Neutrophil (primary cell): ENCODE measurements around the gene RANBP10.

Source experiments
- H3K27ac ChIP-seq: fragments of 200-600 bp; sonication (generic); 2 replicates; pipeline ENCODE4 v1.5.1; 2016; ENCODE audit warnings: mild to moderate bottlenecking, moderate library complexity
- H3K27me3 ChIP-seq: fragments of 200-600 bp; sonication (generic); 2 replicates; pipeline ENCODE4 v1.6.0; 2016; ENCODE audit warnings: mild to moderate bottlenecking
- H3K36me3 ChIP-seq: fragments of 200-600 bp; sonication (generic); 2 replicates; pipeline ENCODE4 v1.5.1; 2017
- H3K4me1 ChIP-seq, 2 experiments: fragments of 200-600 bp in 1 of 2; sonication (generic) in 1 of 2; 1 replicate in 1 of 2; 2 replicates in 1 of 2; pipeline versions ENCODE4 v1.5.1 to v1.6.1; 2013 to 2016; ENCODE audit warnings: low read depth in 1 of 2, low read length in 1 of 2, mild to moderate bottlenecking in 1 of 2, moderate library complexity in 1 of 2; ENCODE audit not compliant: control insufficient read depth in 1 of 2, insufficient read depth in 1 of 2
- H3K4me3 ChIP-seq, 2 experiments: fragments of 200-600 bp in 1 of 2; sonication (generic) in 1 of 2; 1 replicate in 1 of 2; 2 replicates in 1 of 2; pipeline ENCODE4 v1.5.1; 2013 to 2016; ENCODE audit warnings: low read depth in 1 of 2, low read length in 1 of 2, mild to moderate bottlenecking in 1 of 2, moderate library complexity in 1 of 2
- H3K9me3 ChIP-seq: fragments of 200-600 bp; sonication (generic); 2 replicates; pipeline ENCODE4 v1.5.1; 2016
- CTCF ChIP-seq: fragments of 200-600 bp; sonication (generic); IDR thresholded peaks from 2 replicates; pipeline ENCODE4 v1.5.1; 2016; ENCODE audit warnings: antibody characterized with exemption

The RANBP10 gene

GRCh38 chr16:67801241-67801640 lies 5.1 kb downstream of the RANBP10 start:
- no peak for TF ChIP-seq CTCF
- Histone ChIP-seq H3K36me3 (peaks cover 20% of the 10 kb centered on the region), H3K27me3 (no peaks in the 10 kb centered on the region), H3K9me3 (no peaks in the 10 kb centered on the region), H3K4me3 (no peak overlapping the region), H3K4me1 (peaks cover 12 to 22% of the 10 kb centered on the region in 2 experiments), H3K27ac (no peak overlapping the region)

GRCh38 chr16:67800338-67800926 lies 5.9 kb downstream of the RANBP10 start:
- H3K4me1 ChIP-seq: peaks cover 4 to 14% of the 10 kb centered on the region in 2 experiments
- no peaks in the 10 kb centered on the region for H3K9me3 ChIP-seq
- H3K36me3 ChIP-seq: peaks cover 20% of the 10 kb centered on the region
- no peak overlapping the region for H3K27ac ChIP-seq
- no peak for TF ChIP-seq CTCF
- no peak overlapping the region for H3K4me3 ChIP-seq
- H3K27me3 ChIP-seq: no peaks in the 10 kb centered on the region

GRCh38 chr16:67796099-67796718 lies 10.2 kb downstream of the RANBP10 start:
- no peak for TF ChIP-seq CTCF
- Histone ChIP-seq H3K27me3 (no peaks in the 10 kb centered on the region), H3K4me3 (no peak overlapping the region), H3K27ac (no peak overlapping the region), H3K9me3 (no peaks in the 10 kb centered on the region), H3K36me3 (peaks cover 17% of the 10 kb centered on the region), H3K4me1 (no peaks in the 10 kb centered on the region)

GRCh38 chr16:67790071-67790470 lies 16.3 kb downstream of the RANBP10 start:
- Histone ChIP-seq H3K9me3 (no peaks in the 10 kb centered on the region), H3K4me1 (no peaks in the 10 kb centered on the region), H3K36me3 (no peaks in the 10 kb centered on the region), H3K4me3 (no peak overlapping the region), H3K27me3 (no peaks in the 10 kb centered on the region), H3K27ac (no peak overlapping the region)
- no peak for TF ChIP-seq CTCF

- no peak for TF ChIP-seq CTCF
- no peaks in the 10 kb centered on the region for H3K4me1 ChIP-seq
- no peaks in the 10 kb centered on the region for H3K9me3 ChIP-seq
- H3K27me3 ChIP-seq: no peaks in the 10 kb centered on the region
- H3K4me3 ChIP-seq: no peak overlapping the region
- no peaks in the 10 kb centered on the region for H3K36me3 ChIP-seq
- H3K27ac ChIP-seq: no peak overlapping the region
Measured at GRCh38 chr16:67786491-67786890, 19.9 kb downstream of the RANBP10 start.
